Measurements from ENCODE around the gene TNFRSF1B. TPM values are rescaled to one million over a fixed set of nuclear protein-coding genes. Genes with fewer than 3 reads are reported as not detected.

Gene TNFRSF1B
- total RNA-seq, 1 experiment from 2014 or later = not detected

- intact Hi-C loops (cut with micrococcal nuclease; ENCODE audit: unreplicated experiment) = no loop called here
- POLR2A ChIA-PET (ENCODE audit: low non-redundant PET) = no interaction called here
- H3K27me3 ChIP-seq (replicated peaks; ENCODE audit: insufficient read depth, low read depth, low read length, poor library complexity) = no peaks in the 10 kb centered on the region
- no peak overlapping the region for H3K27ac ChIP-seq (ENCODE audit: low read depth, low read length, poor library complexity, severe bottlenecking)
- DNase-seq (ENCODE audit: low spot score) = no peak
- BruUV-seq (replicated peaks) = no TSS peak
- no peak for TF ChIP-seq EZH2 (IDR thresholded peaks at IDR 0.05; ENCODE audit: borderline replicate concordance, low read depth, low read length, poor library complexity, severe bottlenecking)
- TF ChIP-seq, protein P1, sequence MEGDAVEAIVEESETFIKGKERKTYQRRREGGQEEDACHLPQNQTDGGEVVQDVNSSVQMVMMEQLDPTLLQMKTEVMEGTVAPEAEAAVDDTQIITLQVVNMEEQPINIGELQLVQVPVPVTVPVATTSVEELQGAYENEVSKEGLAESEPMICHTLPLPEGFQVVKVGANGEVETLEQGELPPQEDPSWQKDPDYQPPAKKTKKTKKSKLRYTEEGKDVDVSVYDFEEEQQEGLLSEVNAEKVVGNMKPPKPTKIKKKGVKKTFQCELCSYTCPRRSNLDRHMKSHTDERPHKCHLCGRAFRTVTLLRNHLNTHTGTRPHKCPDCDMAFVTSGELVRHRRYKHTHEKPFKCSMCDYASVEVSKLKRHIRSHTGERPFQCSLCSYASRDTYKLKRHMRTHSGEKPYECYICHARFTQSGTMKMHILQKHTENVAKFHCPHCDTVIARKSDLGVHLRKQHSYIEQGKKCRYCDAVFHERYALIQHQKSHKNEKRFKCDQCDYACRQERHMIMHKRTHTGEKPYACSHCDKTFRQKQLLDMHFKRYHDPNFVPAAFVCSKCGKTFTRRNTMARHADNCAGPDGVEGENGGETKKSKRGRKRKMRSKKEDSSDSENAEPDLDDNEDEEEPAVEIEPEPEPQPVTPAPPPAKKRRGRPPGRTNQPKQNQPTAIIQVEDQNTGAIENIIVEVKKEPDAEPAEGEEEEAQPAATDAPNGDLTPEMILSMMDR (conservative IDR thresholded peaks at IDR 0.05; ENCODE audit: low read depth, low read length) = no peak
- no peaks in the 10 kb centered on the region for H3K9me3 ChIP-seq (ENCODE audit: low read depth, low read length, poor library complexity, severe bottlenecking)
- CTCF ChIA-PET = no interaction called here
- H3K4me1 ChIP-seq (ENCODE audit: insufficient read depth, low read length, poor library complexity, severe bottlenecking) = no peaks in the 10 kb centered on the region
- H3K4me3 ChIP-seq (ENCODE audit: low read depth, low read length, poor library complexity, severe bottlenecking) = no peak overlapping the region
- no peaks in the 10 kb centered on the region for H3K36me3 ChIP-seq (ENCODE audit: insufficient read depth, low read length, poor library complexity, severe bottlenecking)
Measured at GRCh38 chr1:12200208-12200607, 33.4 kb downstream of the TNFRSF1B start.

- Histone ChIP-seq H3K4me1 (ENCODE audit: insufficient read depth, low read length, poor library complexity, severe bottlenecking) (no peaks in the 10 kb centered on the region), H3K9me3 (ENCODE audit: low read depth, low read length, poor library complexity, severe bottlenecking) (no peaks in the 10 kb centered on the region), H3K36me3 (ENCODE audit: insufficient read depth, low read length, poor library complexity, severe bottlenecking) (no peaks in the 10 kb centered on the region), H3K4me3 (ENCODE audit: low read depth, low read length, poor library complexity, severe bottlenecking) (no peak overlapping the region), H3K27ac (ENCODE audit: low read depth, low read length, poor library complexity, severe bottlenecking) (no peak overlapping the region), H3K27me3 (replicated peaks; ENCODE audit: insufficient read depth, low read depth, low read length, poor library complexity) (no peaks in the 10 kb centered on the region)
- ChIA-PET CTCF (interaction anchor here (1.1 kb wide), 1 partner anchor 77 kb away, joined by 3 read pairs; no protein-coding TSS in a partner anchor), POLR2A (ENCODE audit: low non-redundant PET) (no interaction called here)
- no peak for TF ChIP-seq EZH2 (IDR thresholded peaks at IDR 0.05; ENCODE audit: borderline replicate concordance, low read depth, low read length, poor library complexity, severe bottlenecking)
- TF ChIP-seq, protein P1 (conservative IDR thresholded peaks at IDR 0.05; ENCODE audit: low read depth, low read length) = no peak
- no TSS peak for BruUV-seq (replicated peaks)
- intact Hi-C loops (cut with micrococcal nuclease; ENCODE audit: unreplicated experiment) = no loop called here
- no peak for DNase-seq (ENCODE audit: low spot score)
Measured at GRCh38 chr1:12201352-12202189, 34.8 kb downstream of the TNFRSF1B start.

DNA sequence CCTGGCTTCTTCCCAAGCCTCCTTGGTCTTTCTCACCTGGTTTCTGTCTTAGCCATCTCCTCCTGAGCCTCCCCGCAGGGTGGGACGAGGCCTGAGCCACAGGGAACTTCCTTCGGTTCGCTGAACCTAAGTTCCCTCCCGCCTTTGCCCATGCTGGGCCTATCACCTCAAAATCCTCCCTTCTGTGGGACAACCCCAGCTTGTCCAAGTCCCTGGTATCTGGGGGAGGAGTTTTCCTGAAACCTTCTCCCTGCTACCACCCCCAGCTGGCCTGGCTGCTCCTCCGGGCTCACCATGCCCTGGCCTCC, 35.4 kb downstream of the TNFRSF1B start:
- TF ChIP-seq, protein P1 (conservative IDR thresholded peaks at IDR 0.05; ENCODE audit: low read depth, low read length) = no peak
- TF ChIP-seq EZH2 (IDR thresholded peaks at IDR 0.05; ENCODE audit: borderline replicate concordance, low read depth, low read length, poor library complexity, severe bottlenecking) = no peak
- intact Hi-C loops (cut with micrococcal nuclease; ENCODE audit: unreplicated experiment) = no loop called here
- ChIA-PET CTCF (interaction anchor here (1.1 kb wide), 1 partner anchor 78 kb away, joined by 3 read pairs; no protein-coding TSS in a partner anchor), POLR2A (ENCODE audit: low non-redundant PET) (no interaction called here)
- Histone ChIP-seq H3K9me3 (ENCODE audit: low read depth, low read length, poor library complexity, severe bottlenecking) (no peaks in the 10 kb centered on the region), H3K4me3 (ENCODE audit: low read depth, low read length, poor library complexity, severe bottlenecking) (no peak overlapping the region), H3K36me3 (ENCODE audit: insufficient read depth, low read length, poor library complexity, severe bottlenecking) (no peaks in the 10 kb centered on the region), H3K27me3 (replicated peaks; ENCODE audit: insufficient read depth, low read depth, low read length, poor library complexity) (no peaks in the 10 kb centered on the region), H3K27ac (ENCODE audit: low read depth, low read length, poor library complexity, severe bottlenecking) (no peak overlapping the region), H3K4me1 (ENCODE audit: insufficient read depth, low read length, poor library complexity, severe bottlenecking) (no peaks in the 10 kb centered on the region)
- DNase-seq (ENCODE audit: low spot score) = no peak
- BruUV-seq (replicated peaks) = no TSS peak
